Measurements from ENCODE around the gene ANXA10.
"Not testable (repeated sequence)": the region's sequence is repeated elsewhere in the genome, so short reads cannot be mapped to it uniquely, and the experiment has no call there.

The ANXA10 gene

GRCh38 chr4:168134651-168135050 is 42.3 kb downstream of the ANXA10 start:
- no peak overlapping the region for H2AK5ac ChIP-seq (ENCODE audit: low read length, severe bottlenecking)
- H2BK5ac ChIP-seq (ENCODE audit: low read depth, low read length, poor library complexity, severe bottlenecking): no peak overlapping the region
- no peak overlapping the region for H3K4ac ChIP-seq (ENCODE audit: low read depth in 1 of 2, low read length in 2 of 2)
- H3K4me2 ChIP-seq (ENCODE audit: low read length, poor library complexity, severe bottlenecking): no peak overlapping the region
- H4K91ac ChIP-seq (ENCODE audit: low read length): no peak overlapping the region
- no peak overlapping the region for H3K9ac ChIP-seq (ENCODE audit: low read length)
- H2BK12ac ChIP-seq (ENCODE audit: low read length in 2 of 2): no peak overlapping the region
- no peaks in the 10 kb centered on the region for H3K9me3 ChIP-seq (ENCODE audit: control insufficient read depth, low read length)
- H3K27ac ChIP-seq (ENCODE audit: low read length, poor library complexity, severe bottlenecking): no peak overlapping the region
- H3K14ac ChIP-seq (ENCODE audit: low read length in 2 of 2): no peak overlapping the region
- H3K18ac ChIP-seq (ENCODE audit: low read depth in 1 of 2, low read length in 2 of 2): no peak overlapping the region
- no peak for DNase-seq
- no peak overlapping the region for H3K4me3 ChIP-seq (ENCODE audit: insufficient read depth in 1 of 2, low read depth in 1 of 2, low read length in 2 of 2)
- no peaks in the 10 kb centered on the region for H3K36me3 ChIP-seq (ENCODE audit: control insufficient read depth in 1 of 2, insufficient read depth in 2 of 2, low read depth in 1 of 2, low read length in 2 of 2)
- H3K4me1 ChIP-seq (ENCODE audit: control insufficient read depth, insufficient read depth, low read depth, low read length): no peaks in the 10 kb centered on the region
- H2BK15ac ChIP-seq (ENCODE audit: low read depth, poor library complexity, severe bottlenecking): no peak overlapping the region
- no peak overlapping the region for H3K23ac ChIP-seq (ENCODE audit: low read length in 2 of 2)
- no peak overlapping the region for H2AFZ ChIP-seq (ENCODE audit: low read depth, low read length)
- H2BK120ac ChIP-seq (ENCODE audit: low read depth, low read length): no peak overlapping the region
- no peak overlapping the region for H4K8ac ChIP-seq (ENCODE audit: low read length)
- no peaks in the 10 kb centered on the region for H3K79me1 ChIP-seq (replicated peaks; ENCODE audit: low read length, poor library complexity, severe bottlenecking)
- H3K27me3 ChIP-seq (ENCODE audit: control insufficient read depth in 1 of 2, insufficient read depth in 1 of 2, low read length in 2 of 2): no peaks in the 10 kb centered on the region

DNA sequence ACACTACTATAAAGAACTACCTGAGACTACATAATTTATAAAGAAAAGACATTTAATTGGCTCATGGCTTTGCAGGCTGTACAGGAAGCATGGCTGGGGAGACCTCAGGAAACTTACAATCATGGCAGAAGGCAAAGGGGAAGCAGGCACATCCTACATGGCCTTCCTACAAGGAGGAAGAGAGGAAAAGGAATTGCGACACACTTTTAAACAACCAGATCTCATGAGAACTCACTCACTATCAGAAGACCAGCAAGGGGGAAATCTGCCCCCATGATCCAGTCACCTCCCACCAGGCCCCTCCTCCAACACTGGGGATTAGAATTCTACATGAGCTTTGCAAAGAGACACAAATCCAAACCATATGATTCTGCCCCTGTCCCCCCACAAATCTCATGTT is 43.5 kb downstream of the ANXA10 start:
- H3K4ac ChIP-seq (ENCODE audit: low read depth in 1 of 2, low read length in 2 of 2); DNase-seq; H2AFZ ChIP-seq (ENCODE audit: low read depth, low read length); H2AK5ac ChIP-seq (ENCODE audit: low read length, severe bottlenecking); H3K9ac ChIP-seq (ENCODE audit: low read length); H4K91ac ChIP-seq (ENCODE audit: low read length); H3K4me2 ChIP-seq (ENCODE audit: low read length, poor library complexity, severe bottlenecking); H3K79me1 ChIP-seq (replicated peaks; ENCODE audit: low read length, poor library complexity, severe bottlenecking); H3K23ac ChIP-seq (ENCODE audit: low read length in 2 of 2); H3K4me1 ChIP-seq (ENCODE audit: control insufficient read depth, insufficient read depth, low read depth, low read length); H3K18ac ChIP-seq (ENCODE audit: low read depth in 1 of 2, low read length in 2 of 2); H4K8ac ChIP-seq (ENCODE audit: low read length); H3K36me3 ChIP-seq (ENCODE audit: control insufficient read depth in 1 of 2, insufficient read depth in 2 of 2, low read depth in 1 of 2, low read length in 2 of 2); H2BK5ac ChIP-seq (ENCODE audit: low read depth, low read length, poor library complexity, severe bottlenecking); H2BK15ac ChIP-seq (ENCODE audit: low read depth, poor library complexity, severe bottlenecking); H3K4me3 ChIP-seq (ENCODE audit: insufficient read depth in 1 of 2, low read depth in 1 of 2, low read length in 2 of 2); H2BK12ac ChIP-seq (ENCODE audit: low read length in 2 of 2); H3K27me3 ChIP-seq (ENCODE audit: control insufficient read depth in 1 of 2, insufficient read depth in 1 of 2, low read length in 2 of 2); H3K14ac ChIP-seq (ENCODE audit: low read length in 2 of 2); H3K27ac ChIP-seq (ENCODE audit: low read length, poor library complexity, severe bottlenecking); H2BK120ac ChIP-seq (ENCODE audit: low read depth, low read length); H3K9me3 ChIP-seq (ENCODE audit: control insufficient read depth, low read length): not testable (repeated sequence)
- WGBS: 90% methylated on average over 1 of the region's 1 CpG

DNA sequence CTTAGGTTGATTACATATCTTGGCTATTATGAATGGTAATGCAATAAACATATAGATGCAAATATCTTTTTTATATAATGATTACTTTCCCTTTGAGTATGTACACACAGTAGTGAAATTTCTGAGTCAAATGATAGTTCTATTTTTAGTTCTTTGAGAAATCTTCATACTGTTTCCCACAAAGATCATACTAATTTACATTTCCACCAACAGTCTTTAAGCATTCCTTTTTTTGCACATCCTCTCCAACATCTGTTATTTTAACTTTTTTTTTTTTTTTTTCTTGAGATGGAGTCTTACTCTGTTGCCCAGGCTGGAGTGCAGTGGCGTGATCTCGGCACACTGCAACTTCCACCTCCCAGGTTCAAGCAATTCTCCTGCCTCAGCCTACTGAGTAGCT is 45.4 kb downstream of the ANXA10 start:
- H3K36me3 ChIP-seq (ENCODE audit: control insufficient read depth in 1 of 2, insufficient read depth in 2 of 2, low read depth in 1 of 2, low read length in 2 of 2); H3K4ac ChIP-seq (ENCODE audit: low read depth in 1 of 2, low read length in 2 of 2); H3K4me1 ChIP-seq (ENCODE audit: control insufficient read depth, insufficient read depth, low read depth, low read length); H4K8ac ChIP-seq (ENCODE audit: low read length); H3K18ac ChIP-seq (ENCODE audit: low read depth in 1 of 2, low read length in 2 of 2); H3K23ac ChIP-seq (ENCODE audit: low read length in 2 of 2); H4K91ac ChIP-seq (ENCODE audit: low read length); H2BK12ac ChIP-seq (ENCODE audit: low read length in 2 of 2); H3K27me3 ChIP-seq (ENCODE audit: control insufficient read depth in 1 of 2, insufficient read depth in 1 of 2, low read length in 2 of 2); H2BK15ac ChIP-seq (ENCODE audit: low read depth, poor library complexity, severe bottlenecking); H2AK5ac ChIP-seq (ENCODE audit: low read length, severe bottlenecking); H3K4me3 ChIP-seq (ENCODE audit: insufficient read depth in 1 of 2, low read depth in 1 of 2, low read length in 2 of 2); H3K14ac ChIP-seq (ENCODE audit: low read length in 2 of 2); H3K9me3 ChIP-seq (ENCODE audit: control insufficient read depth, low read length); H3K27ac ChIP-seq (ENCODE audit: low read length, poor library complexity, severe bottlenecking); H2BK120ac ChIP-seq (ENCODE audit: low read depth, low read length); H3K9ac ChIP-seq (ENCODE audit: low read length); H2AFZ ChIP-seq (ENCODE audit: low read depth, low read length); H3K79me1 ChIP-seq (replicated peaks; ENCODE audit: low read length, poor library complexity, severe bottlenecking); H2BK5ac ChIP-seq (ENCODE audit: low read depth, low read length, poor library complexity, severe bottlenecking); H3K4me2 ChIP-seq (ENCODE audit: low read length, poor library complexity, severe bottlenecking): not testable (repeated sequence)
- peak; percentile 29 for DNase-seq
- 90% methylated on average over 2 of the region's 2 CpGs for WGBS

GRCh38 chr4:168138143-168138542 is 45.8 kb downstream of the ANXA10 start:
- Histone ChIP-seq H2BK12ac (ENCODE audit: low read length in 2 of 2) (no peak overlapping the region), H3K4ac (ENCODE audit: low read depth in 1 of 2, low read length in 2 of 2) (no peak overlapping the region), H2BK5ac (ENCODE audit: low read depth, low read length, poor library complexity, severe bottlenecking) (no peak overlapping the region), H3K4me3 (ENCODE audit: insufficient read depth in 1 of 2, low read depth in 1 of 2, low read length in 2 of 2) (no peak overlapping the region), H3K18ac (ENCODE audit: low read depth in 1 of 2, low read length in 2 of 2) (no peak overlapping the region), H3K36me3 (ENCODE audit: control insufficient read depth in 1 of 2, insufficient read depth in 2 of 2, low read depth in 1 of 2, low read length in 2 of 2) (no peaks in the 10 kb centered on the region), H2AFZ (ENCODE audit: low read depth, low read length) (no peak overlapping the region), H3K4me2 (ENCODE audit: low read length, poor library complexity, severe bottlenecking) (no peak overlapping the region), H3K27ac (ENCODE audit: low read length, poor library complexity, severe bottlenecking) (peak overlapping the region; percentile 62), H3K4me1 (ENCODE audit: control insufficient read depth, insufficient read depth, low read depth, low read length) (peaks cover 2% of the 10 kb centered on the region), H4K8ac (ENCODE audit: low read length) (no peak overlapping the region), H2BK15ac (ENCODE audit: low read depth, poor library complexity, severe bottlenecking) (no peak overlapping the region), H3K9me3 (ENCODE audit: control insufficient read depth, low read length) (no peaks in the 10 kb centered on the region), H2AK5ac (ENCODE audit: low read length, severe bottlenecking) (no peak overlapping the region), H3K14ac (ENCODE audit: low read length in 2 of 2) (no peak overlapping the region), H3K27me3 (ENCODE audit: control insufficient read depth in 1 of 2, insufficient read depth in 1 of 2, low read length in 2 of 2) (no peaks in the 10 kb centered on the region), H2BK120ac (ENCODE audit: low read depth, low read length) (no peak overlapping the region), H4K91ac (ENCODE audit: low read length) (no peak overlapping the region), H3K9ac (ENCODE audit: low read length) (peak overlapping the region; percentile 64), H3K23ac (ENCODE audit: low read length in 2 of 2) (no peak overlapping the region), H3K79me1 (replicated peaks; ENCODE audit: low read length, poor library complexity, severe bottlenecking) (no peaks in the 10 kb centered on the region)
- WGBS: 35% methylated on average over 3 of the region's 3 CpGs
- peak; percentile 74 for DNase-seq
